KMS-11 (cell line): ENCODE results near the gene SLCO1B1.
"Not testable (repeated sequence)": the region's sequence is repeated elsewhere in the genome, so short reads cannot be mapped to it uniquely, and the experiment has no call there.

ENCODE experiments used
- H2AFZ ChIP-seq: fragments of 200-600 bp; sonication (generic); 2 replicates; pipeline ENCODE4 v1.6.1; 2016; ENCODE audit warnings: antibody characterized with exemption, mixed run types, low read depth
- H3K27ac ChIP-seq: fragments of 200-600 bp; sonication (generic); 2 replicates; pipeline ENCODE4 v1.6.1; 2016; ENCODE audit warnings: mild to moderate bottlenecking, mixed run types
- H3K27me3 ChIP-seq: fragments of 200-600 bp; sonication (generic); 2 replicates; pipeline ENCODE4 v1.6.1; 2017; ENCODE audit warnings: mild to moderate bottlenecking, low read depth, mixed run types, moderate library complexity; ENCODE audit not compliant: insufficient read depth
- H3K36me3 ChIP-seq: fragments of 200-600 bp; sonication (generic); 2 replicates; pipeline ENCODE4 v1.6.1; 2017; ENCODE audit warnings: mild to moderate bottlenecking, mixed run types; ENCODE audit not compliant: insufficient read depth
- H3K4me1 ChIP-seq: fragments of 200-600 bp; sonication (generic); 2 replicates; pipeline ENCODE4 v1.6.1; 2016; ENCODE audit warnings: mild to moderate bottlenecking, low read depth, mixed run types; ENCODE audit not compliant: poor library complexity, severe bottlenecking
- H3K4me2 ChIP-seq: fragments of 200-600 bp; sonication (generic); 2 replicates; pipeline ENCODE4 v1.7.0; 2016; ENCODE audit warnings: mild to moderate bottlenecking, mixed run types
- H3K4me3 ChIP-seq: fragments of 200-600 bp; sonication (generic); IDR thresholded peaks from 2 replicates; pipeline ENCODE4 v1.6.1; 2017; ENCODE audit warnings: low read depth, low read length, mixed read lengths; ENCODE audit not compliant: insufficient read depth
- H3K79me2 ChIP-seq: fragments of 200-600 bp; sonication (generic); 2 replicates; pipeline ENCODE4 v1.6.1; 2016; ENCODE audit warnings: low read depth, mixed run types; ENCODE audit not compliant: insufficient read depth
- H3K9ac ChIP-seq: fragments of 200-600 bp; sonication (generic); 2 replicates; pipeline ENCODE4 v1.6.1; 2016; ENCODE audit warnings: mild to moderate bottlenecking, mixed run types
- H4K20me1 ChIP-seq: fragments of 200-600 bp; sonication (generic); 2 replicates; pipeline ENCODE4 v1.6.1; 2016; ENCODE audit warnings: mild to moderate bottlenecking, mixed run types; ENCODE audit not compliant: insufficient read depth
- TF ChIP-seq, protein P1 (sequence below): fragments of 200-600 bp; sonication (generic); conservative IDR thresholded peaks from 2 replicates; pipeline ENCODE4 v1.6.1; 2017; ENCODE audit warnings: low read depth, mild to moderate bottlenecking, antibody characterized with exemption, low read length, moderate library complexity, mixed read lengths

The SLCO1B1 gene

GRCh38 chr12:21144309-21144708, 13.3 kb downstream of the SLCO1B1 start:
- Histone ChIP-seq H3K27me3 (no peaks in the 10 kb centered on the region), H3K4me1 (no peaks in the 10 kb centered on the region), H2AFZ (no peak overlapping the region), H3K79me2 (no peaks in the 10 kb centered on the region), H4K20me1 (no peaks in the 10 kb centered on the region), H3K4me3 (no peak overlapping the region), H3K27ac (no peak overlapping the region), H3K9ac (no peak overlapping the region), H3K4me2 (no peak overlapping the region), H3K36me3 (no peaks in the 10 kb centered on the region)
- TF ChIP-seq, protein P1, sequence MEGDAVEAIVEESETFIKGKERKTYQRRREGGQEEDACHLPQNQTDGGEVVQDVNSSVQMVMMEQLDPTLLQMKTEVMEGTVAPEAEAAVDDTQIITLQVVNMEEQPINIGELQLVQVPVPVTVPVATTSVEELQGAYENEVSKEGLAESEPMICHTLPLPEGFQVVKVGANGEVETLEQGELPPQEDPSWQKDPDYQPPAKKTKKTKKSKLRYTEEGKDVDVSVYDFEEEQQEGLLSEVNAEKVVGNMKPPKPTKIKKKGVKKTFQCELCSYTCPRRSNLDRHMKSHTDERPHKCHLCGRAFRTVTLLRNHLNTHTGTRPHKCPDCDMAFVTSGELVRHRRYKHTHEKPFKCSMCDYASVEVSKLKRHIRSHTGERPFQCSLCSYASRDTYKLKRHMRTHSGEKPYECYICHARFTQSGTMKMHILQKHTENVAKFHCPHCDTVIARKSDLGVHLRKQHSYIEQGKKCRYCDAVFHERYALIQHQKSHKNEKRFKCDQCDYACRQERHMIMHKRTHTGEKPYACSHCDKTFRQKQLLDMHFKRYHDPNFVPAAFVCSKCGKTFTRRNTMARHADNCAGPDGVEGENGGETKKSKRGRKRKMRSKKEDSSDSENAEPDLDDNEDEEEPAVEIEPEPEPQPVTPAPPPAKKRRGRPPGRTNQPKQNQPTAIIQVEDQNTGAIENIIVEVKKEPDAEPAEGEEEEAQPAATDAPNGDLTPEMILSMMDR = no peak

DNA sequence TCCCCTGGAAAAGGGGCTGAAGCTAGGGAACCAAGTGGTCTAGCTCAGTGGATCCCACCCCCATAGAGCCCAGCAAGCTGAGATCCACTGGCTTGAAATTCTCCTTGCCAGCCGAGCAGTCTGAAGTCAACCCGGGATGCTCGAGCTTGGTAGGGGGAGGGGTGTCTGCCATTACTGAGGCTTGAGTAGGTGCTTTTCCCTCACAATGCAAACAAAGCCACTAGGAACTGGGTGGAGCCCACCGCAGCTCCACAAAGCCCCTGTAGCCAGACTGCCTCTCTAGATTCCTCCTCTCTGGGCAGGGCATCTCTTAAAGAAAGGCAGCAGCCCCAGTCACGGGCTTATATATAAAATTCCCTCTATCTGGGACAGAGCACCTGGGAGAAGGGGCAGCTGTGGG, 18.9 kb downstream of the SLCO1B1 start:
- H3K9ac ChIP-seq, H3K27me3 ChIP-seq, H3K4me3 ChIP-seq, H3K79me2 ChIP-seq, H4K20me1 ChIP-seq, H3K36me3 ChIP-seq, H3K4me1 ChIP-seq, H2AFZ ChIP-seq, H3K4me2 ChIP-seq, H3K27ac ChIP-seq: not testable (repeated sequence)

- Histone ChIP-seq H3K27ac (no peak overlapping the region), H3K4me2 (no peak overlapping the region), H3K27me3 (no peaks in the 10 kb centered on the region), H3K36me3 (no peaks in the 10 kb centered on the region), H3K9ac (no peak overlapping the region), H2AFZ (no peak overlapping the region), H3K4me3 (no peak overlapping the region), H3K79me2 (no peaks in the 10 kb centered on the region), H3K4me1 (no peaks in the 10 kb centered on the region), H4K20me1 (no peaks in the 10 kb centered on the region)
- TF ChIP-seq, protein P1 = no peak
Observed at GRCh38 chr12:21151184-21151583, 20.2 kb downstream of the SLCO1B1 start.

- H3K27ac ChIP-seq = no peak overlapping the region
- H3K4me1 ChIP-seq = no peaks in the 10 kb centered on the region
- no peaks in the 10 kb centered on the region for H3K36me3 ChIP-seq
- no peaks in the 10 kb centered on the region for H3K27me3 ChIP-seq
- H4K20me1 ChIP-seq = no peaks in the 10 kb centered on the region
- no peak overlapping the region for H3K4me3 ChIP-seq
- no peak overlapping the region for H3K4me2 ChIP-seq
- H3K79me2 ChIP-seq = no peaks in the 10 kb centered on the region
- TF ChIP-seq, protein P1 = no peak
- no peak overlapping the region for H3K9ac ChIP-seq
- no peak overlapping the region for H2AFZ ChIP-seq
Observed at GRCh38 chr12:21155522-21156351, 24.7 kb downstream of the SLCO1B1 start.

- TF ChIP-seq, protein P1 = no peak
Observed at GRCh38 chr12:21165048-21165447, 34.1 kb downstream of the SLCO1B1 start.

More at GRCh38 chr12:21165048-21165447, 34.1 kb downstream of the SLCO1B1 start:
- Histone ChIP-seq H3K9ac (no peak overlapping the region), H3K36me3 (no peaks in the 10 kb centered on the region), H3K4me2 (no peak overlapping the region), H4K20me1 (no peaks in the 10 kb centered on the region), H3K27ac (no peak overlapping the region), H3K79me2 (no peaks in the 10 kb centered on the region), H3K27me3 (no peaks in the 10 kb centered on the region), H2AFZ (no peak overlapping the region), H3K4me3 (no peak overlapping the region), H3K4me1 (no peaks in the 10 kb centered on the region)
